ENCODE results near the gene PLEKHM2.

Gene PLEKHM2

GRCh38 chr1:15681349-15682292, 2.5 kb upstream of the PLEKHM2 start:
- no peak for ATAC-seq
- TF ChIP-seq GLIS3 (CRISPR knock-in tag; IDR thresholded peaks at IDR 0.05) (no peak), ZFP3 (CRISPR knock-in tag; IDR thresholded peaks at IDR 0.05) (no peak), BACH2 (CRISPR knock-in tag; IDR thresholded peaks at IDR 0.05; ENCODE audit: borderline replicate concordance) (no peak), OSR1 (CRISPR knock-in tag; IDR thresholded peaks at IDR 0.05) (no peak), RARB (CRISPR knock-in tag; IDR thresholded peaks at IDR 0.05) (no peak), ZNF70 (CRISPR knock-in tag; IDR thresholded peaks at IDR 0.05) (no peak), PPARA (CRISPR knock-in tag; IDR thresholded peaks at IDR 0.05; ENCODE audit: borderline replicate concordance) (no peak), ZNF8 (CRISPR knock-in tag; IDR thresholded peaks at IDR 0.05) (no peak)
- TF ChIP-seq, protein P1, sequence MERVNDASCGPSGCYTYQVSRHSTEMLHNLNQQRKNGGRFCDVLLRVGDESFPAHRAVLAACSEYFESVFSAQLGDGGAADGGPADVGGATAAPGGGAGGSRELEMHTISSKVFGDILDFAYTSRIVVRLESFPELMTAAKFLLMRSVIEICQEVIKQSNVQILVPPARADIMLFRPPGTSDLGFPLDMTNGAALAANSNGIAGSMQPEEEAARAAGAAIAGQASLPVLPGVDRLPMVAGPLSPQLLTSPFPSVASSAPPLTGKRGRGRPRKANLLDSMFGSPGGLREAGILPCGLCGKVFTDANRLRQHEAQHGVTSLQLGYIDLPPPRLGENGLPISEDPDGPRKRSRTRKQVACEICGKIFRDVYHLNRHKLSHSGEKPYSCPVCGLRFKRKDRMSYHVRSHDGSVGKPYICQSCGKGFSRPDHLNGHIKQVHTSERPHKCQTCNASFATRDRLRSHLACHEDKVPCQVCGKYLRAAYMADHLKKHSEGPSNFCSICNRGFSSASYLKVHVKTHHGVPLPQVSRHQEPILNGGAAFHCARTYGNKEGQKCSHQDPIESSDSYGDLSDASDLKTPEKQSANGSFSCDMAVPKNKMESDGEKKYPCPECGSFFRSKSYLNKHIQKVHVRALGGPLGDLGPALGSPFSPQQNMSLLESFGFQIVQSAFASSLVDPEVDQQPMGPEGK (CRISPR knock-in tag; IDR thresholded peaks at IDR 0.05; ENCODE audit: borderline replicate concordance): no peak
- TF ChIP-seq, protein P2, sequence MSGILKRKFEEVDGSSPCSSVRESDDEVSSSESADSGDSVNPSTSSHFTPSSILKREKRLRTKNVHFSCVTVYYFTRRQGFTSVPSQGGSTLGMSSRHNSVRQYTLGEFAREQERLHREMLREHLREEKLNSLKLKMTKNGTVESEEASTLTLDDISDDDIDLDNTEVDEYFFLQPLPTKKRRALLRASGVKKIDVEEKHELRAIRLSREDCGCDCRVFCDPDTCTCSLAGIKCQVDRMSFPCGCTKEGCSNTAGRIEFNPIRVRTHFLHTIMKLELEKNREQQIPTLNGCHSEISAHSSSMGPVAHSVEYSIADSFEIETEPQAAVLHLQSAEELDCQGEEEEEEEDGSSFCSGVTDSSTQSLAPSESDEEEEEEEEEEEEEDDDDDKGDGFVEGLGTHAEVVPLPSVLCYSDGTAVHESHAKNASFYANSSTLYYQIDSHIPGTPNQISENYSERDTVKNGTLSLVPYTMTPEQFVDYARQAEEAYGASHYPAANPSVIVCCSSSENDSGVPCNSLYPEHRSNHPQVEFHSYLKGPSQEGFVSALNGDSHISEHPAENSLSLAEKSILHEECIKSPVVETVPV (CRISPR knock-in tag; IDR thresholded peaks at IDR 0.05): no peak

- no peak for ATAC-seq
- no peak for TF ChIP-seq ARNTL (CRISPR knock-in tag; IDR thresholded peaks at IDR 0.05; ENCODE audit: borderline replicate concordance, low read depth)
- no peak for TF ChIP-seq SNAI2 (CRISPR knock-in tag; IDR thresholded peaks at IDR 0.05)
- TF ChIP-seq TCF4 (CRISPR knock-in tag; IDR thresholded peaks at IDR 0.05; ENCODE audit: borderline replicate concordance): no peak
- no peak for TF ChIP-seq ZC3H10 (CRISPR knock-in tag; IDR thresholded peaks at IDR 0.05)
- no peak for TF ChIP-seq PPARA (CRISPR knock-in tag; IDR thresholded peaks at IDR 0.05; ENCODE audit: borderline replicate concordance)
- no peak for TF ChIP-seq ZFP3 (CRISPR knock-in tag; IDR thresholded peaks at IDR 0.05)
- no peak for TF ChIP-seq ZNF8 (CRISPR knock-in tag; IDR thresholded peaks at IDR 0.05)
- TF ChIP-seq BACH2 (CRISPR knock-in tag; IDR thresholded peaks at IDR 0.05; ENCODE audit: borderline replicate concordance): no peak
- no peak for TF ChIP-seq ESRRG (CRISPR knock-in tag; IDR thresholded peaks at IDR 0.05)
These were observed 1.2 kb upstream of the PLEKHM2 start for GRCh38 chr1:15682936-15683341.

- no peak for ATAC-seq
- TF ChIP-seq CSDC2 (CRISPR knock-in tag; IDR thresholded peaks at IDR 0.05) (no peak), GLIS3 (CRISPR knock-in tag; IDR thresholded peaks at IDR 0.05) (no peak), OSR1 (CRISPR knock-in tag; IDR thresholded peaks at IDR 0.05) (no peak), ZFP3 (CRISPR knock-in tag; IDR thresholded peaks at IDR 0.05) (no peak), RARB (CRISPR knock-in tag; IDR thresholded peaks at IDR 0.05) (no peak), TCF4 (CRISPR knock-in tag; IDR thresholded peaks at IDR 0.05; ENCODE audit: borderline replicate concordance) (no peak), ZNF8 (CRISPR knock-in tag; IDR thresholded peaks at IDR 0.05) (no peak), ISL1 (CRISPR knock-in tag; IDR thresholded peaks at IDR 0.05) (no peak), CREB5 (CRISPR knock-in tag; IDR thresholded peaks at IDR 0.05; ENCODE audit: low read depth) (no peak), ZNF70 (CRISPR knock-in tag; IDR thresholded peaks at IDR 0.05) (no peak), BACH2 (CRISPR knock-in tag; IDR thresholded peaks at IDR 0.05; ENCODE audit: borderline replicate concordance) (no peak), ZC3H10 (CRISPR knock-in tag; IDR thresholded peaks at IDR 0.05) (no peak), SNAI2 (CRISPR knock-in tag; IDR thresholded peaks at IDR 0.05) (no peak), TOX (CRISPR knock-in tag; IDR thresholded peaks at IDR 0.05; ENCODE audit: borderline replicate concordance) (no peak), ESRRG (CRISPR knock-in tag; IDR thresholded peaks at IDR 0.05) (no peak), ARNTL (CRISPR knock-in tag; IDR thresholded peaks at IDR 0.05; ENCODE audit: borderline replicate concordance, low read depth) (no peak), ZNF565 (CRISPR knock-in tag; conservative IDR thresholded peaks at IDR 0.05; ENCODE audit: low read depth) (no peak), ZFP30 (CRISPR knock-in tag; IDR thresholded peaks at IDR 0.05) (no peak)
- TF ChIP-seq, protein P1 (CRISPR knock-in tag; IDR thresholded peaks at IDR 0.05; ENCODE audit: borderline replicate concordance): no peak
- TF ChIP-seq, protein P2 (CRISPR knock-in tag; IDR thresholded peaks at IDR 0.05): no peak
These were observed 628 bp upstream of the PLEKHM2 start for GRCh38 chr1:15683345-15684039.
